OCI-LY7 (cell line): Measurements from ENCODE around the gene RPL22. TPM values are rescaled to one million over a fixed set of nuclear protein-coding genes. Genes with fewer than 3 reads are reported as not detected.

Experiments used
- BruUV-seq: library from RNA; stranded (reverse); fragments of 400-500 nt; replicated peaks from 2 replicates; lab custom pipeline; 2021; lab: Mats Ljungman, UMichigan
- CTCF ChIA-PET: fragments of 300-600 bp; sonication (Branson Sonifier 250); formaldehyde crosslinking; loops from one replicate; lab custom pipeline; 2022; ENCODE audit warnings: antibody characterized with exemption; ENCODE audit not compliant: unreplicated experiment; lab: Charles Lee
- POLR2A ChIA-PET: fragments of 300-600 bp; sonication (Branson Sonifier 250); formaldehyde crosslinking; loops from one replicate; lab custom pipeline; 2022; ENCODE audit warnings: antibody characterized with exemption; lab: Charles Lee
- DNase-seq: peaks from one replicate; pipeline ENCODE4 v3.0.0-alpha.2; 2015; ENCODE audit warnings: low spot score
- H2AFZ ChIP-seq: fragments of 200-600 bp; sonication (generic), shearing (Covaris generic); 2 replicates; pipeline ENCODE4 v1.6.1; 2014; ENCODE audit warnings: mild to moderate bottlenecking, antibody characterized with exemption, low read length, moderate library complexity
- H3K27ac ChIP-seq: fragments of 200-600 bp; sonication (generic); 2 replicates; pipeline ENCODE4 v1.5.1; 2014; ENCODE audit warnings: mixed run types, low read depth, mild to moderate bottlenecking, moderate library complexity, low read length, inconsistent platforms; ENCODE audit not compliant: poor library complexity, severe bottlenecking
- H3K36me3 ChIP-seq: fragments of 200-600 bp; sonication (generic); 2 replicates; pipeline ENCODE4 v1.6.1; 2014; ENCODE audit warnings: mild to moderate bottlenecking, antibody characterized with exemption, low read length, moderate library complexity, mixed read lengths; ENCODE audit not compliant: insufficient read depth
- H3K4me1 ChIP-seq: fragments of 200-600 bp; sonication (generic); 2 replicates; pipeline ENCODE4 v1.5.1; 2014; ENCODE audit warnings: mild to moderate bottlenecking, low read length; ENCODE audit not compliant: insufficient read depth, poor library complexity, severe bottlenecking
- H3K4me2 ChIP-seq: fragments of 200-600 bp; sonication (generic); 2 replicates; pipeline ENCODE4 v1.6.1; 2014; ENCODE audit warnings: mild to moderate bottlenecking, low read length
- H3K4me3 ChIP-seq: fragments of 200-600 bp; sonication (generic); 2 replicates; pipeline ENCODE4 v1.5.1; 2014; ENCODE audit warnings: mild to moderate bottlenecking, low read depth, low read length; ENCODE audit not compliant: poor library complexity, severe bottlenecking
- H3K79me2 ChIP-seq: fragments of 200-600 bp; sonication (generic); 2 replicates; pipeline ENCODE4 v1.6.1; 2016; ENCODE audit warnings: low read depth, mild to moderate bottlenecking, low read length, moderate library complexity, mixed read lengths; ENCODE audit not compliant: insufficient read depth
- H3K9me2 ChIP-seq: fragments of 200-600 bp; sonication (generic); 2 replicates; pipeline ENCODE4 v1.6.1; 2016; ENCODE audit warnings: mild to moderate bottlenecking, low read length, mixed read lengths; ENCODE audit not compliant: insufficient read depth
- H3K9me3 ChIP-seq: fragments of 200-600 bp; sonication (generic); 2 replicates; pipeline ENCODE4 v1.6.1; 2014; ENCODE audit warnings: mild to moderate bottlenecking, mixed run types, low read length, mixed read lengths
- H4K20me1 ChIP-seq: fragments of 200-600 bp; sonication (generic); 2 replicates; pipeline ENCODE4 v1.6.1; 2014; ENCODE audit warnings: mild to moderate bottlenecking, antibody characterized with exemption, low read length, moderate library complexity, mixed read lengths; ENCODE audit not compliant: insufficient read depth
- EZH2phosphoT487 ChIP-seq: fragments of 200-600 bp; sonication (generic); IDR thresholded peaks from 2 replicates; pipeline ENCODE4 v1.6.1; 2018; ENCODE audit warnings: low read depth, borderline replicate concordance, mild to moderate bottlenecking, mixed run types, antibody characterized with exemption, low read length, moderate library complexity, mixed read lengths
- intact Hi-C: fragments of 100-400 bp; cut with micrococcal nuclease; formaldehyde crosslinking; loops from one replicate; pipeline ENCODE4 v1.10.0; 2022; ENCODE audit not compliant: unreplicated experiment
- total RNA-seq, 2 experiments: library from RNA; depleted of rRNA in 1 of 2; stranded (reverse); fragments of >200 nt in 1 of 2; shearing (Covaris generic) in 1 of 2; gene quantifications; 2 replicates each; pipeline ENCODE4 v1.2.3, GENCODE V29; 2014 to 2022
- TF ChIP-seq, protein P1 (sequence below): fragments of 200-600 bp; sonication (generic); conservative IDR thresholded peaks from 2 replicates; pipeline ENCODE4 v1.5.1; 2014; ENCODE audit warnings: mild to moderate bottlenecking, antibody characterized with exemption, low read length, moderate library complexity, mixed read lengths

Gene RPL22
- total RNA-seq, 2 experiments from 2014 or later: 249 to 589 TPM

DNA sequence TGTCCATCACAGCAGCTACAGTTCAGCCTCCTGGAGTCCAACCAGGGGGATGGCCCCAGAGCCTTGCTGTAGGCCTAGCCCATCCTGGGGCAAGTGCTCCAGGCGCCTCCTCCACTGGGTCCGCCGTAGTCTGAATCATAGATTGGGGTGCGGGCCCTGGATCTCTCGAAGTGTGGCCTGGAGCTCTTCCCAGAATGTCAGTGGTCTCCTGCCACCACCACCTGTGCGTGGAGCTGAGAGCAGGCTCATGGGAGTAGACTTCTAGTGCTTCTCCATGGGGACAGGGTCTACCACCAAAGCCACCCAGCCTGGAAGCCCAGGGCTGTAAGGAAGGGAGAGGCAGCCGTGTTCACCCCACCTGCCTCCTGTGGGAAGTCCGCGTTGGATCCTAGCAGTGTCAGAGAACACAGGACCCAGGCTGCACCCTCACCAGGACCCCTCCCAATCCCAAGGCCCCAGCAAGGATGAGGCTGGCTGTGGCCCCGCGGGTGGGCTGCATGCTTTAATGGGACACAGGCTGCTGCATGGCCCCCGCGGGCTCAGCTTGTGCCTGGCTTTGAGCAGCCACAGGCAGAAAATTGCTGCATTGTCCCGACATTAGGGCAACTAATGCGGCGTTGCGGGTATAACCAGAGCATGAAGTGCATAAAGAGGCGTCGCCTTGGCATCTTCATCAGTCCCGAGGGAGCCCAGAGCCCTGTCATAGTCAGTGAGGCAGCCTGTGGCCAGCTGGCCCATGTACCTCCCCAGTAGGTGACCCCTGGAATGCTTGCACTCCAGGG lies 43.8 kb upstream of the RPL22 start:
- no peak overlapping the region for H3K4me2 ChIP-seq
- no peaks in the 10 kb centered on the region for H3K36me3 ChIP-seq
- ChIA-PET POLR2A (no interaction called here), CTCF (no interaction called here)
- TF ChIP-seq, protein P1, sequence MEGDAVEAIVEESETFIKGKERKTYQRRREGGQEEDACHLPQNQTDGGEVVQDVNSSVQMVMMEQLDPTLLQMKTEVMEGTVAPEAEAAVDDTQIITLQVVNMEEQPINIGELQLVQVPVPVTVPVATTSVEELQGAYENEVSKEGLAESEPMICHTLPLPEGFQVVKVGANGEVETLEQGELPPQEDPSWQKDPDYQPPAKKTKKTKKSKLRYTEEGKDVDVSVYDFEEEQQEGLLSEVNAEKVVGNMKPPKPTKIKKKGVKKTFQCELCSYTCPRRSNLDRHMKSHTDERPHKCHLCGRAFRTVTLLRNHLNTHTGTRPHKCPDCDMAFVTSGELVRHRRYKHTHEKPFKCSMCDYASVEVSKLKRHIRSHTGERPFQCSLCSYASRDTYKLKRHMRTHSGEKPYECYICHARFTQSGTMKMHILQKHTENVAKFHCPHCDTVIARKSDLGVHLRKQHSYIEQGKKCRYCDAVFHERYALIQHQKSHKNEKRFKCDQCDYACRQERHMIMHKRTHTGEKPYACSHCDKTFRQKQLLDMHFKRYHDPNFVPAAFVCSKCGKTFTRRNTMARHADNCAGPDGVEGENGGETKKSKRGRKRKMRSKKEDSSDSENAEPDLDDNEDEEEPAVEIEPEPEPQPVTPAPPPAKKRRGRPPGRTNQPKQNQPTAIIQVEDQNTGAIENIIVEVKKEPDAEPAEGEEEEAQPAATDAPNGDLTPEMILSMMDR: no peak
- no peak for TF ChIP-seq EZH2phosphoT487
- no TSS peak for BruUV-seq
- H4K20me1 ChIP-seq: no peaks in the 10 kb centered on the region
- H3K4me3 ChIP-seq: no peak overlapping the region
- H3K9me2 ChIP-seq: no peaks in the 10 kb centered on the region
- no peak overlapping the region for H3K27ac ChIP-seq
- H2AFZ ChIP-seq: no peak overlapping the region
- H3K9me3 ChIP-seq: no peaks in the 10 kb centered on the region
- H3K79me2 ChIP-seq: no peaks in the 10 kb centered on the region
- no peaks in the 10 kb centered on the region for H3K4me1 ChIP-seq
- intact Hi-C loops: loop anchor here (10.0 kb wide), 2 partner anchors 138 to 192 kb away; no protein-coding TSS in a partner anchor
- no peak for DNase-seq

DNA sequence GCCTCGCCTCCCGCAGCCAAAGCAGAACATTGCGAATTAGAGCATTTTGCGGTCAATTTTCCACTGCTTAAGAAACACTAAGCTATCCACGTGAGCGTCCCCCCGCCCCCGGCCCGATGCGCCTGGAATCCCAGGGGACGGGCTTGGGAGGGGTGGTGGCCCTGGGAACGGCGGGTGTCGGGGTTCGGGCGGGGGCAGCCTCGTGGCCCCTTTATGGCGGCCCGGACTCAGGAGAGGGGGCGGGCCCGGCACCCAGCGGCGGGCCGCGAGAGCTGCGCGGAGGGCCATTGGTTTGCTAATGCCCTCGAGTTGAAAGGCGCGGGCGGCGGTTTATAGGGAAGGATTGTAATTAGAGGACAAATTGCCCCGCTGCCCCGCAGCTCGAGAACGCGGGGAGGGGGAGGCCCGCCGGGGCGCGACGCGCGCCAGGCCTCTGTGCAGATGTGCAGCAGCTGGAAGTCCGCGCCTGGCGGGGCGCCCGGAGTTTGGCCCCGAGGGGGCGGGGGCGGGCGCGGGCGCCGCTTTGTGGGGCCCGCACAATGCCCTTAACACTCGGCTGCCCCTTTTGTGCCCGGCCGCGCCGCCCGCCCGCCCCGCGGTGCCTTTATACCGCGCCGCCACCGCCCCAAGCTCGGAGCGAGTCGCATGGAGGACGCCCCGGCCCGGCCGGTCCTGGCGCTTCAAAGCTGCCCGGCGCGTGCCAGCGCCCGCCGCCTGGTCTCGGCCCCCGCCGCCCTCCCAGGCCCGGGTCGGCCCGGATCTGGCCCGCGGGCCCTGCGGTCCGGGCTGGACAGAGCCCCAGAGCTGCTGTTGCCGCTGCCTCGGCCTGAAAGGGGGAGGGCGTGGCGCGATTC lies 42.7 kb upstream of the RPL22 start:
- H3K9me3 ChIP-seq: no peaks in the 10 kb centered on the region
- no peaks in the 10 kb centered on the region for H4K20me1 ChIP-seq
- H3K27ac ChIP-seq: no peak overlapping the region
- no peak overlapping the region for H3K4me3 ChIP-seq
- intact Hi-C loops: loop anchor here (10.0 kb wide), 2 partner anchors 137 to 193 kb away; no protein-coding TSS in a partner anchor
- no TSS peak for BruUV-seq
- H3K79me2 ChIP-seq: no peaks in the 10 kb centered on the region
- ChIA-PET POLR2A (no interaction called here), CTCF (interaction anchor here (0.7 kb wide), 1 partner anchor 196 kb away, joined by 4 read pairs; no protein-coding TSS in a partner anchor)
- H3K4me1 ChIP-seq: no peaks in the 10 kb centered on the region
- H2AFZ ChIP-seq: no peak overlapping the region
- TF ChIP-seq, protein P1: no peak
- TF ChIP-seq EZH2phosphoT487: peak; percentile 79; the same call in 1 of the 2 replicates
- DNase-seq: no peak
- no peak overlapping the region for H3K4me2 ChIP-seq
- no peaks in the 10 kb centered on the region for H3K36me3 ChIP-seq
- H3K9me2 ChIP-seq: no peaks in the 10 kb centered on the region
